ENCODE results near the gene ZBED3. TPM values are rescaled to one million over a fixed set of nuclear protein-coding genes. Genes with fewer than 3 reads are reported as not detected.

ZBED3 gene
- total RNA-seq, 1 donor from 2014 or later = 0.53 TPM

Other genes starting within 250 kb of the ZBED3 start
- not detected in 2 replicates for gene S100Z, start 237.3 kb downstream of the ZBED3 start, total RNA-seq
- 1.3 TPM in 1 of 2 replicates, not detected in the other for gene CRHBP, start 134.2 kb downstream of the ZBED3 start, total RNA-seq
- 28.1 and 36.7 TPM in 2 replicates for gene AGGF1, start 56.9 kb downstream of the ZBED3 start, total RNA-seq
- gene PDE8B, start 123.4 kb upstream of the ZBED3 start, total RNA-seq = not detected in 2 replicates

All from myocyte (in vitro differentiated cells).